Measurements from ENCODE around the gene SMG5.

Gene SMG5

DNA sequence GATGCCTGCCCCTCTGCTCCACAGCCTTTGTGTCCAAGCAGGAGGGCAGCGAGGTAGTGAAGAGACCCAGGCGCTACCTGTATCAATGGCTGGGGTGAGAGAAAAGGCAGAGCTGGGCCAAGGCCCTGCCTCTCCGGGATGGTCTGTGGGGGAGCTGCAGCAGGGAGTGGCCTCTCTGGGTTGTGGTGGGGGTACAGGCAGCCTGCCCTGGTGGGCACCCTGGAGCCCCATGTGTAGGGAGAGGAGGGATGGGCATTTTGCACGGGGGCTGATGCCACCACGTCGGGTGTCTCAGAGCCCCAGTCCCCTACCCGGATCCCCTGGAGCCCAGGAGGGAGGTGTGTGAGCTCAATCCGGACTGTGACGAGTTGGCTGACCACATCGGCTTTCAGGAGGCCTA, 39.9 kb downstream of the SMG5 start:
- H3K9me3 ChIP-seq (ENCODE audit: severe bottlenecking), result no peaks in the 10 kb centered on the region
- no peak overlapping the region for H3K27ac ChIP-seq
- peaks cover 34% of the 10 kb centered on the region for H3K36me3 ChIP-seq
- H3K4me3 ChIP-seq (ENCODE audit: low read depth, low read length), result no peak overlapping the region
- no peak for DNase-seq
- H3K27me3 ChIP-seq (ENCODE audit: insufficient read depth, low read depth, severe bottlenecking), result peaks cover 11% of the 10 kb centered on the region
- TF ChIP-seq, protein P1, sequence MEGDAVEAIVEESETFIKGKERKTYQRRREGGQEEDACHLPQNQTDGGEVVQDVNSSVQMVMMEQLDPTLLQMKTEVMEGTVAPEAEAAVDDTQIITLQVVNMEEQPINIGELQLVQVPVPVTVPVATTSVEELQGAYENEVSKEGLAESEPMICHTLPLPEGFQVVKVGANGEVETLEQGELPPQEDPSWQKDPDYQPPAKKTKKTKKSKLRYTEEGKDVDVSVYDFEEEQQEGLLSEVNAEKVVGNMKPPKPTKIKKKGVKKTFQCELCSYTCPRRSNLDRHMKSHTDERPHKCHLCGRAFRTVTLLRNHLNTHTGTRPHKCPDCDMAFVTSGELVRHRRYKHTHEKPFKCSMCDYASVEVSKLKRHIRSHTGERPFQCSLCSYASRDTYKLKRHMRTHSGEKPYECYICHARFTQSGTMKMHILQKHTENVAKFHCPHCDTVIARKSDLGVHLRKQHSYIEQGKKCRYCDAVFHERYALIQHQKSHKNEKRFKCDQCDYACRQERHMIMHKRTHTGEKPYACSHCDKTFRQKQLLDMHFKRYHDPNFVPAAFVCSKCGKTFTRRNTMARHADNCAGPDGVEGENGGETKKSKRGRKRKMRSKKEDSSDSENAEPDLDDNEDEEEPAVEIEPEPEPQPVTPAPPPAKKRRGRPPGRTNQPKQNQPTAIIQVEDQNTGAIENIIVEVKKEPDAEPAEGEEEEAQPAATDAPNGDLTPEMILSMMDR (IDR thresholded peaks at IDR 0.05; ENCODE audit: low read depth, low read length), result no peak

DNA sequence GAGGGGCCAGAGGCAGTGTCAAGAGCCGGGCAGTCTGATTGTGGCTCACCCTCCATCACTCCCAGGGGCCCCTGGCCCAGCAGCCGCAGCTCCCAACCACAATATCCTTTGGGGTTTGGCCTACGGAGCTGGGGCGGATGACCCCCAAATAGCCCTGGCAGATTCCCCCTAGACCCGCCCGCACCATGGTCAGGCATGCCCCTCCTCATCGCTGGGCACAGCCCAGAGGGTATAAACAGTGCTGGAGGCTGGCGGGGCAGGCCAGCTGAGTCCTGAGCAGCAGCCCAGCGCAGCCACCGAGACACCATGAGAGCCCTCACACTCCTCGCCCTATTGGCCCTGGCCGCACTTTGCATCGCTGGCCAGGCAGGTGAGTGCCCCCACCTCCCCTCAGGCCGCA, 40.7 kb downstream of the SMG5 start, which contains the start of gene BGLAP:
BGLAP (plus strand) TSS at position 259 of the 400 bp plus-strand sequence; CDS start at position 307, 48 bp downstream.
- Histone ChIP-seq H3K9me3 (ENCODE audit: severe bottlenecking) (no peaks in the 10 kb centered on the region), H3K4me3 (ENCODE audit: low read depth, low read length) (no peak within 1 kb of the TSS), H3K27me3 (ENCODE audit: insufficient read depth, low read depth, severe bottlenecking) (peaks cover 11% of the 10 kb centered on the region), H3K36me3 (peaks cover 42% of the 10 kb centered on the region), H3K27ac (no peak within 1 kb of the TSS)
- DNase-seq, result no peak
- TF ChIP-seq, protein P1 (IDR thresholded peaks at IDR 0.05; ENCODE audit: low read depth, low read length), result no peak

DNA sequence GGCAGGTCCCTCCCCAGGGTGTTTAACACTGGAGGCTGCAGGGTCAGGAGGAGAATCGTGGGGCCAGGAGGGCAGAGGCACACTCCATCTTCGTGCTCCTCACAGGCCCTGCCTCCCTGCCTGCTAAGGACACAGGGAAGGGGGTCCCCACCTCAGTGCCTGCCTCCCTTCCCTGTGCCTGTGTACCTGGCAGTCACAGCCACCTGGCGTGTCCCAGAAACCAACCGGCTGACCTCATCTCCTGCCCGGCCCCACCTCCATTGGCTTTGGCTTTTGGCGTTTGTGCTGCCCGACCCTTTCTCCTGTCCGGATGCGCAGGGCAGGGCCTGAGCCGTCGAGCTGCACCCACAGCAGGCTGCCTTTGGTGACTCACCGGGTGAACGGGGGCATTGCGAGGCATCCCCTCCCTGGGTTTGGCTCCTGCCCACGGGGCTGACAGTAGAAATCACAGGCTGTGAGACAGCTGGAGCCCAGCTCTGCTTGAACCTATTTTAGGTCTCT, 41.3 kb downstream of the SMG5 start:
- Histone ChIP-seq H3K27me3 (ENCODE audit: insufficient read depth, low read depth, severe bottlenecking) (peaks cover 11% of the 10 kb centered on the region), H3K4me3 (ENCODE audit: low read depth, low read length) (no peak overlapping the region), H3K27ac (no peak overlapping the region), H3K36me3 (peaks cover 48% of the 10 kb centered on the region), H3K9me3 (ENCODE audit: severe bottlenecking) (no peaks in the 10 kb centered on the region)
- DNase-seq, result no peak
- TF ChIP-seq, protein P1 (IDR thresholded peaks at IDR 0.05; ENCODE audit: low read depth, low read length), result no peak

DNA sequence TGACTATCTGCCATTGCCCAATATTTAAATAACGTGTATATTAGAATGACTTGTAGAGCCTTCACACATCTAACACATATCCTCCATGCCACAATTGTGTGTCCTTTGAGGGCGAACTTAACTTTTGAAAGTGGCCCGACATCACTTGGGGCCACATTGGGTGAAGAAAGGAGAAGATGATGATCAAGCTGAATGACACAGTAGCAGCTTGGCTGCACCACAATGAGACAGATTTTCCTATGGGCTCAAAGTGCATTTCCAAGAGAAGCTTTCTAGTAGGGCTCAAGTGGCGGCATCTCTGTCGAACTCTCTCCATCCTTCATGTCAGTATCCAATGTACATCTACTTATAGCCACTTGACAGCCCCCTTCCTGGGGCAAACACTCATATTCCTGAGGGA, 44.4 kb downstream of the SMG5 start:
- peaks cover 76% of the 10 kb centered on the region for H3K36me3 ChIP-seq

DNA sequence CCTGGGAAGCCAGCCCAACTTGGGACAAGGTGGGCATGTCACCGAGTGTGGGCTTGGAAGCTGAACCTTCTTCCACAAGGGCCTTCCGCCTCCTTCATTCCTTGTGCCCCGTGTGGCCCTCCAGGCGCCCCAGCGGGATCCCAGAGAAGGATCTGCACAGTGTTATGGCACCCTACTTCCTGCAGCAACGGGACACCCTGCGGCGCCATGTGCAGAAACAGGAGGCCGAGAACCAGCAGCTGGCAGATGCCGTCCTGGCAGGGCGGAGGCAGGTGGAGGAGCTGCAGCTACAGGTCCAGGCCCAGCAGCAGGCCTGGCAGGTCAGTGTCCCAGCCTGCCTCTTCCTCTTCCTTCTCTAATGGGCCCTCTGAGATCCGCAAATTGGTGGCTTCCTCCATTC, 46.5 kb downstream of the SMG5 start:
- no peak overlapping the region for H3K4me3 ChIP-seq (ENCODE audit: low read depth, low read length)
- H3K27ac ChIP-seq, result no peak overlapping the region
- peaks cover 82% of the 10 kb centered on the region for H3K36me3 ChIP-seq
- H3K27me3 ChIP-seq (ENCODE audit: insufficient read depth, low read depth, severe bottlenecking), result no peaks in the 10 kb centered on the region
- TF ChIP-seq, protein P1 (IDR thresholded peaks at IDR 0.05; ENCODE audit: low read depth, low read length), result no peak
- DNase-seq, result no peak
- H3K9me3 ChIP-seq (ENCODE audit: severe bottlenecking), result no peaks in the 10 kb centered on the region

More for the DNA sequence above, 44.4 kb downstream of the SMG5 start:
- no peak overlapping the region for H3K27ac ChIP-seq
- DNase-seq, result no peak
- no peaks in the 10 kb centered on the region for H3K9me3 ChIP-seq (ENCODE audit: severe bottlenecking)
- H3K27me3 ChIP-seq (ENCODE audit: insufficient read depth, low read depth, severe bottlenecking), result no peaks in the 10 kb centered on the region
- H3K4me3 ChIP-seq (ENCODE audit: low read depth, low read length), result no peak overlapping the region
- TF ChIP-seq, protein P1 (IDR thresholded peaks at IDR 0.05; ENCODE audit: low read depth, low read length), result no peak
